Neural cell (in vitro differentiated cells): Measurements from ENCODE around the gene RPL36AL.

Experiments
- EZH2 ChIP-seq: fragments of 200-600, 300-800 bp; shearing (Covaris generic), sonication (generic); IDR thresholded peaks from 2 replicates; pipeline ENCODE4 v1.6.1; 2014; ENCODE audit warnings: antibody characterized with exemption, low read length, borderline replicate concordance, mild to moderate bottlenecking; ENCODE audit not compliant: insufficient read depth, poor library complexity, severe bottlenecking
- POLR2AphosphoS5 ChIP-seq: IDR thresholded peaks from 2 replicates; pipeline ENCODE4 v1.6.1; 2012
- RAD21 ChIP-seq: fragments of 450-650 bp; conservative IDR thresholded peaks from 2 replicates; pipeline ENCODE4 v1.6.1; 2014; ENCODE audit warnings: antibody characterized with exemption, mild to moderate bottlenecking, moderate library complexity
- SMC3 ChIP-seq: fragments of 450-650 bp; conservative IDR thresholded peaks from 2 replicates; pipeline ENCODE4 v1.6.1; 2014; ENCODE audit warnings: antibody characterized with exemption, mild to moderate bottlenecking, moderate library complexity; ENCODE audit not compliant: poor library complexity
- TAF1 ChIP-seq: IDR thresholded peaks from 2 replicates; pipeline ENCODE4 v1.6.1; 2012; ENCODE audit warnings: low read depth
- TF ChIP-seq, protein P1 (sequence below): fragments of 450-650 bp; IDR thresholded peaks from 2 replicates; pipeline ENCODE4 v1.5.1; 2014; ENCODE audit warnings: antibody characterized with exemption, mild to moderate bottlenecking, moderate library complexity; ENCODE audit not compliant: poor library complexity, severe bottlenecking
- TF ChIP-seq, protein P2 (sequence below): IDR thresholded peaks from 2 replicates; pipeline ENCODE4 v1.6.1; 2012; ENCODE audit warnings: borderline replicate concordance

DNA sequence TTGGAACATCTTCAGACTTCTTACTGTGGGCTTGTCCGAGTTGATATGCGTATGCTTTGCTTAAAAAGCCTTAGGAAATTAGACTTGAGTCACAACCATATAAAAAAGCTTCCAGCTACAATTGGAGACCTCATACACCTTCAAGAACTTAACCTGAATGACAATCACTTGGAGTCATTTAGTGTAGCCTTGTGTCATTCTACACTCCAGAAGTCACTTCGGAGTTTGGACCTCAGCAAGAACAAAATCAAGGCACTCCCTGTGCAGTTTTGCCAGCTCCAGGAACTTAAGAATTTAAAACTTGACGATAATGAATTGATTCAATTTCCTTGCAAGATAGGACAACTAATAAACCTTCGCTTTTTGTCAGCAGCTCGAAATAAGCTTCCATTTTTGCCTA lies 12.8 kb downstream of the RPL36AL start:
- TF ChIP-seq, protein P1, sequence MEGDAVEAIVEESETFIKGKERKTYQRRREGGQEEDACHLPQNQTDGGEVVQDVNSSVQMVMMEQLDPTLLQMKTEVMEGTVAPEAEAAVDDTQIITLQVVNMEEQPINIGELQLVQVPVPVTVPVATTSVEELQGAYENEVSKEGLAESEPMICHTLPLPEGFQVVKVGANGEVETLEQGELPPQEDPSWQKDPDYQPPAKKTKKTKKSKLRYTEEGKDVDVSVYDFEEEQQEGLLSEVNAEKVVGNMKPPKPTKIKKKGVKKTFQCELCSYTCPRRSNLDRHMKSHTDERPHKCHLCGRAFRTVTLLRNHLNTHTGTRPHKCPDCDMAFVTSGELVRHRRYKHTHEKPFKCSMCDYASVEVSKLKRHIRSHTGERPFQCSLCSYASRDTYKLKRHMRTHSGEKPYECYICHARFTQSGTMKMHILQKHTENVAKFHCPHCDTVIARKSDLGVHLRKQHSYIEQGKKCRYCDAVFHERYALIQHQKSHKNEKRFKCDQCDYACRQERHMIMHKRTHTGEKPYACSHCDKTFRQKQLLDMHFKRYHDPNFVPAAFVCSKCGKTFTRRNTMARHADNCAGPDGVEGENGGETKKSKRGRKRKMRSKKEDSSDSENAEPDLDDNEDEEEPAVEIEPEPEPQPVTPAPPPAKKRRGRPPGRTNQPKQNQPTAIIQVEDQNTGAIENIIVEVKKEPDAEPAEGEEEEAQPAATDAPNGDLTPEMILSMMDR: no peak
- no peak for TF ChIP-seq POLR2AphosphoS5
- no peak for TF ChIP-seq RAD21
- TF ChIP-seq, protein P2, sequence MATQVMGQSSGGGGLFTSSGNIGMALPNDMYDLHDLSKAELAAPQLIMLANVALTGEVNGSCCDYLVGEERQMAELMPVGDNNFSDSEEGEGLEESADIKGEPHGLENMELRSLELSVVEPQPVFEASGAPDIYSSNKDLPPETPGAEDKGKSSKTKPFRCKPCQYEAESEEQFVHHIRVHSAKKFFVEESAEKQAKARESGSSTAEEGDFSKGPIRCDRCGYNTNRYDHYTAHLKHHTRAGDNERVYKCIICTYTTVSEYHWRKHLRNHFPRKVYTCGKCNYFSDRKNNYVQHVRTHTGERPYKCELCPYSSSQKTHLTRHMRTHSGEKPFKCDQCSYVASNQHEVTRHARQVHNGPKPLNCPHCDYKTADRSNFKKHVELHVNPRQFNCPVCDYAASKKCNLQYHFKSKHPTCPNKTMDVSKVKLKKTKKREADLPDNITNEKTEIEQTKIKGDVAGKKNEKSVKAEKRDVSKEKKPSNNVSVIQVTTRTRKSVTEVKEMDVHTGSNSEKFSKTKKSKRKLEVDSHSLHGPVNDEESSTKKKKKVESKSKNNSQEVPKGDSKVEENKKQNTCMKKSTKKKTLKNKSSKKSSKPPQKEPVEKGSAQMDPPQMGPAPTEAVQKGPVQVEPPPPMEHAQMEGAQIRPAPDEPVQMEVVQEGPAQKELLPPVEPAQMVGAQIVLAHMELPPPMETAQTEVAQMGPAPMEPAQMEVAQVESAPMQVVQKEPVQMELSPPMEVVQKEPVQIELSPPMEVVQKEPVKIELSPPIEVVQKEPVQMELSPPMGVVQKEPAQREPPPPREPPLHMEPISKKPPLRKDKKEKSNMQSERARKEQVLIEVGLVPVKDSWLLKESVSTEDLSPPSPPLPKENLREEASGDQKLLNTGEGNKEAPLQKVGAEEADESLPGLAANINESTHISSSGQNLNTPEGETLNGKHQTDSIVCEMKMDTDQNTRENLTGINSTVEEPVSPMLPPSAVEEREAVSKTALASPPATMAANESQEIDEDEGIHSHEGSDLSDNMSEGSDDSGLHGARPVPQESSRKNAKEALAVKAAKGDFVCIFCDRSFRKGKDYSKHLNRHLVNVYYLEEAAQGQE: no peak
- no peak for TF ChIP-seq TAF1
- no peak for TF ChIP-seq EZH2
- TF ChIP-seq SMC3: no peak
